OCI-LY1 (cell line): ENCODE results near the gene LMBR1.

Source experiments
- CTCF ChIP-seq: fragments of 200-600 bp; sonication (generic), shearing (Covaris generic); IDR thresholded peaks from 2 replicates; pipeline ENCODE4 v1.5.1; 2017; ENCODE audit warnings: mild to moderate bottlenecking, antibody characterized with exemption, low read length, moderate library complexity, mixed read lengths
- EZH2 ChIP-seq: fragments of 200-600 bp; sonication (generic), shearing (Covaris generic); IDR thresholded peaks from 2 replicates; pipeline ENCODE4 v1.8.0; 2017; ENCODE audit warnings: borderline replicate concordance, mixed run types, mild to moderate bottlenecking, antibody characterized with exemption, low read length, moderate library complexity, mixed read lengths

GRCh38 chr7:156662277-156662676 is 230.7 kb downstream of the LMBR1 start:
- TF ChIP-seq CTCF (no peak), EZH2 (no peak)
